Osteocyte (in vitro differentiated cells): ENCODE results near the gene AIM2. TPM values are rescaled to one million over a fixed set of nuclear protein-coding genes. Genes with fewer than 3 reads are reported as not detected.

Experiments
- DNase-seq: peaks from one replicate; pipeline ENCODE4 v3.0.0; 2021; ENCODE audit warnings: mixed read lengths; ENCODE audit not compliant: unreplicated experiment; ENCODE audit errors: extremely low spot score
- H3K27ac Mint-ChIP-seq: one replicate; pipeline ENCODE4 v1.8.0; 2021; ENCODE audit warnings: mild to moderate bottlenecking, mixed read lengths; ENCODE audit not compliant: unreplicated experiment
- H3K27me3 Mint-ChIP-seq: one replicate; pipeline ENCODE4 v1.8.0; 2021; ENCODE audit warnings: mixed read lengths; ENCODE audit not compliant: unreplicated experiment
- H3K36me3 Mint-ChIP-seq: one replicate; pipeline ENCODE4 v1.8.0; 2021; ENCODE audit warnings: mixed read lengths; ENCODE audit not compliant: unreplicated experiment
- H3K4me1 Mint-ChIP-seq: one replicate; pipeline ENCODE4 v1.8.0; 2021; ENCODE audit warnings: mixed read lengths; ENCODE audit not compliant: unreplicated experiment
- H3K4me3 Mint-ChIP-seq: one replicate; pipeline ENCODE4 v1.8.0; 2021; ENCODE audit warnings: mild to moderate bottlenecking, moderate library complexity, mixed read lengths; ENCODE audit not compliant: unreplicated experiment
- H3K9me3 Mint-ChIP-seq: one replicate; pipeline ENCODE4 v1.8.0; 2021; ENCODE audit warnings: mixed read lengths; ENCODE audit not compliant: unreplicated experiment
- CTCF ChIP-seq: fragments of 200-600 bp; sonication (generic); IDR thresholded peaks from 2 replicates; pipeline ENCODE4 v1.5.0; 2021; ENCODE audit warnings: antibody characterized with exemption, mild to moderate bottlenecking, moderate library complexity
- total RNA-seq: library from RNA; stranded (reverse); gene quantifications from 2 replicates; pipeline ENCODE4 v1.2.1, GENCODE V29; 2021

The AIM2 gene
- total RNA-seq, 1 donor from 2014 or later: not detected

- DNase-seq: no peak
- no peak overlapping the region for H3K4me3 Mint-ChIP-seq
- H3K9me3 Mint-ChIP-seq: no peaks in the 10 kb centered on the region
- peaks cover 5% of the 10 kb centered on the region for H3K4me1 Mint-ChIP-seq
- peaks cover 4% of the 10 kb centered on the region for H3K27me3 Mint-ChIP-seq
- TF ChIP-seq CTCF: no peak
- H3K27ac Mint-ChIP-seq: no peak overlapping the region
- no peaks in the 10 kb centered on the region for H3K36me3 Mint-ChIP-seq
Observed at GRCh38 chr1:159088050-159088449, 11.5 kb upstream of the AIM2 start.

GRCh38 chr1:159084867-159085266 is 8.3 kb upstream of the AIM2 start:
- no peak for DNase-seq
- H3K4me1 Mint-ChIP-seq: no peaks in the 10 kb centered on the region
- H3K27me3 Mint-ChIP-seq: peaks cover 22% of the 10 kb centered on the region
- no peak for TF ChIP-seq CTCF
- H3K4me3 Mint-ChIP-seq: no peak overlapping the region
- H3K27ac Mint-ChIP-seq: no peak overlapping the region
- H3K36me3 Mint-ChIP-seq: no peaks in the 10 kb centered on the region
- no peaks in the 10 kb centered on the region for H3K9me3 Mint-ChIP-seq

GRCh38 chr1:159084152-159084551 is 7.6 kb upstream of the AIM2 start:
- H3K4me1 Mint-ChIP-seq: no peaks in the 10 kb centered on the region
- H3K36me3 Mint-ChIP-seq: no peaks in the 10 kb centered on the region
- no peak for DNase-seq
- H3K27ac Mint-ChIP-seq: no peak overlapping the region
- H3K4me3 Mint-ChIP-seq: no peak overlapping the region
- H3K9me3 Mint-ChIP-seq: no peaks in the 10 kb centered on the region
- peaks cover 28% of the 10 kb centered on the region for H3K27me3 Mint-ChIP-seq
- no peak for TF ChIP-seq CTCF

GRCh38 chr1:159083013-159083412 is 6.4 kb upstream of the AIM2 start:
- H3K27me3 Mint-ChIP-seq: peaks cover 38% of the 10 kb centered on the region
- H3K4me1 Mint-ChIP-seq: no peaks in the 10 kb centered on the region
- no peaks in the 10 kb centered on the region for H3K9me3 Mint-ChIP-seq
- no peak overlapping the region for H3K4me3 Mint-ChIP-seq
- TF ChIP-seq CTCF: no peak
- no peak for DNase-seq
- H3K36me3 Mint-ChIP-seq: no peaks in the 10 kb centered on the region
- H3K27ac Mint-ChIP-seq: no peak overlapping the region

GRCh38 chr1:159081626-159082025 is 5.1 kb upstream of the AIM2 start:
- Mint-ChIP-seq H3K4me3 (no peak overlapping the region), H3K9me3 (no peaks in the 10 kb centered on the region), H3K27ac (no peak overlapping the region), H3K27me3 (peaks cover 45% of the 10 kb centered on the region), H3K36me3 (no peaks in the 10 kb centered on the region), H3K4me1 (no peaks in the 10 kb centered on the region)
- no peak for DNase-seq
- TF ChIP-seq CTCF: no peak
